Loucy (cell line): Measurements from ENCODE around the gene PITRM1.
"Not testable (repeated sequence)": the region's sequence is repeated elsewhere in the genome, so short reads cannot be mapped to it uniquely, and the experiment has no call there.

Experiments
- H2AFZ ChIP-seq: fragments of 200-600 bp; sonication (generic); 2 replicates; pipeline ENCODE4 v1.6.0; 2016; ENCODE audit warnings: antibody characterized with exemption, mild to moderate bottlenecking, low read length, moderate library complexity
- H3F3A ChIP-seq: fragments of 200-600 bp; 2 replicates; pipeline ENCODE4 v1.6.0; 2016; ENCODE audit warnings: antibody characterized with exemption, low read depth, mild to moderate bottlenecking
- H3K27me3 ChIP-seq: fragments of 200-600 bp; sonication (generic); 2 replicates; pipeline ENCODE4 v1.6.1; 2014; ENCODE audit warnings: low read length, mild to moderate bottlenecking; ENCODE audit not compliant: insufficient read depth, poor library complexity, severe bottlenecking
- H3K36me3 ChIP-seq: fragments of 200-600 bp; sonication (generic); 2 replicates; pipeline ENCODE4 v1.6.1; 2016; ENCODE audit warnings: low read length; ENCODE audit not compliant: insufficient read depth
- H3K4me1 ChIP-seq: fragments of 200-600 bp; sonication (generic); 2 replicates; pipeline ENCODE4 v1.5.1; 2014; ENCODE audit warnings: low read length, mild to moderate bottlenecking; ENCODE audit not compliant: insufficient read depth, poor library complexity, severe bottlenecking
- H3K4me2 ChIP-seq: fragments of 200-600 bp; sonication (generic); 2 replicates; pipeline ENCODE4 v1.6.0; 2014; ENCODE audit warnings: antibody characterized with exemption, low read length, low read depth, mild to moderate bottlenecking; ENCODE audit not compliant: poor library complexity, severe bottlenecking
- H3K4me3 ChIP-seq: fragments of 200-600 bp; sonication (generic); 2 replicates; pipeline ENCODE4 v1.5.1; 2014; ENCODE audit warnings: low read length, mild to moderate bottlenecking, mixed read lengths; ENCODE audit not compliant: poor library complexity, severe bottlenecking
- H3K79me2 ChIP-seq: fragments of 200-600 bp; sonication (generic); 2 replicates; pipeline ENCODE4 v1.6.1; 2014; ENCODE audit warnings: low read length; ENCODE audit not compliant: insufficient read depth
- H3K9ac ChIP-seq: fragments of 200-600 bp; sonication (generic); 2 replicates; pipeline ENCODE4 v1.6.0; 2014; ENCODE audit warnings: mild to moderate bottlenecking, low read depth, low read length, moderate library complexity; ENCODE audit not compliant: poor library complexity, severe bottlenecking
- H3K9me2 ChIP-seq: fragments of 200-600 bp; sonication (generic); replicated peaks from 2 replicates; pipeline ENCODE4 v1.6.1; 2016; ENCODE audit warnings: low read depth, low read length, mixed read lengths
- H3K9me3 ChIP-seq: fragments of 200-600 bp; sonication (generic); 2 replicates; pipeline ENCODE4 v1.6.1; 2014; ENCODE audit warnings: mild to moderate bottlenecking, antibody characterized with exemption, low read length, low read depth; ENCODE audit not compliant: insufficient read depth
- H4K20me1 ChIP-seq: fragments of 200-600 bp; sonication (generic); 2 replicates; pipeline ENCODE4 v1.6.0; 2014; ENCODE audit warnings: antibody characterized with exemption, low read length, mild to moderate bottlenecking; ENCODE audit not compliant: insufficient read depth, poor library complexity, severe bottlenecking
- CTCF ChIP-seq: fragments of 200-600 bp; sonication (generic); conservative IDR thresholded peaks from 2 replicates; pipeline ENCODE4 v1.5.1; 2014; ENCODE audit warnings: mild to moderate bottlenecking, antibody characterized with exemption, low read length
- EZH2phosphoT487 ChIP-seq: fragments of 200-600 bp; IDR thresholded peaks from 2 replicates; pipeline ENCODE4 v1.6.1; 2018; ENCODE audit warnings: antibody characterized with exemption, mild to moderate bottlenecking, moderate library complexity, borderline replicate concordance

Gene PITRM1

GRCh38 chr10:3107426-3107961, 65.1 kb downstream of the PITRM1 start:
- Histone ChIP-seq H3K4me3 (no peak overlapping the region), H3F3A (no peaks in the 10 kb centered on the region), H3K9me3 (no peaks in the 10 kb centered on the region), H3K9me2 (no peaks in the 10 kb centered on the region), H3K9ac (no peak overlapping the region), H3K36me3 (peaks cover 90% of the 10 kb centered on the region; the same call in 1 of the 2 replicates), H2AFZ (no peak overlapping the region), H3K79me2 (peaks cover 5% of the 10 kb centered on the region; the same call in 1 of the 2 replicates), H3K27me3 (no peaks in the 10 kb centered on the region), H4K20me1 (peaks cover 5% of the 10 kb centered on the region), H3K4me1 (no peaks in the 10 kb centered on the region), H3K4me2 (no peak overlapping the region)
- TF ChIP-seq CTCF (no peak), EZH2phosphoT487 (no peak)

- no peaks in the 10 kb centered on the region for H3F3A ChIP-seq
- H3K79me2 ChIP-seq, result peaks cover 5% of the 10 kb centered on the region; the same call in 1 of the 2 replicates
- no peak overlapping the region for H2AFZ ChIP-seq
- peaks cover 89% of the 10 kb centered on the region; the same call in 1 of the 2 replicates for H3K36me3 ChIP-seq
- no peaks in the 10 kb centered on the region for H3K9me2 ChIP-seq
- TF ChIP-seq CTCF, result no peak
- no peak for TF ChIP-seq EZH2phosphoT487
- no peak overlapping the region for H3K9ac ChIP-seq
- no peak overlapping the region for H3K4me2 ChIP-seq
- no peaks in the 10 kb centered on the region for H3K4me1 ChIP-seq
- H3K4me3 ChIP-seq, result no peak overlapping the region
- H4K20me1 ChIP-seq, result peaks cover 5% of the 10 kb centered on the region
- no peaks in the 10 kb centered on the region for H3K27me3 ChIP-seq
- H3K9me3 ChIP-seq, result no peaks in the 10 kb centered on the region
These were observed 65.6 kb downstream of the PITRM1 start for GRCh38 chr10:3106928-3107425.

GRCh38 chr10:3106328-3106727, 66.3 kb downstream of the PITRM1 start:
- not testable (repeated sequence) for H3K4me1 ChIP-seq, H3F3A ChIP-seq, H3K9me3 ChIP-seq, H3K9me2 ChIP-seq, H2AFZ ChIP-seq, H4K20me1 ChIP-seq, H3K79me2 ChIP-seq, H3K27me3 ChIP-seq, H3K4me3 ChIP-seq, H3K4me2 ChIP-seq, H3K9ac ChIP-seq
- H3K36me3 ChIP-seq, result peaks cover 88% of the 10 kb centered on the region; the same call in 1 of the 2 replicates

GRCh38 chr10:3105905-3106304, 66.7 kb downstream of the PITRM1 start:
- Histone ChIP-seq H3K9me2 (no peaks in the 10 kb centered on the region), H3K36me3 (peaks cover 88% of the 10 kb centered on the region; the same call in 1 of the 2 replicates), H3K4me1 (no peaks in the 10 kb centered on the region)

More at GRCh38 chr10:3105905-3106304, 66.7 kb downstream of the PITRM1 start:
- Histone ChIP-seq H3K79me2 (peaks cover 13% of the 10 kb centered on the region; the same call in 1 of the 2 replicates), H3K27me3 (no peaks in the 10 kb centered on the region), H3K9ac (no peak overlapping the region), H3K4me3 (no peak overlapping the region), H4K20me1 (peaks cover 12% of the 10 kb centered on the region), H3K4me2 (no peak overlapping the region), H3F3A (no peaks in the 10 kb centered on the region), H3K9me3 (no peaks in the 10 kb centered on the region), H2AFZ (no peak overlapping the region)
- TF ChIP-seq CTCF (no peak), EZH2phosphoT487 (no peak)
